A549 (cell line): ENCODE measurements around the gene FHAD1.

Experiments
- CHD4 ChIP-seq: fragments of 200-600 bp; sonication (generic); IDR thresholded peaks from 2 replicates; pipeline ENCODE4 v1.6.1; 2016; ENCODE audit warnings: antibody characterized with exemption, mild to moderate bottlenecking, borderline replicate concordance
- ELK1 ChIP-seq: fragments of 150-350 bp; IDR thresholded peaks from 2 replicates; pipeline ENCODE4 v1.6.1; 2014; ENCODE audit warnings: low read depth, mild to moderate bottlenecking, low read length
- POLR2A ChIP-seq: IDR thresholded peaks from 2 replicates; pipeline ENCODE4 v1.6.1; 2012; ENCODE audit warnings: mild to moderate bottlenecking, low read length
- ZNF302 ChIP-seq: fragments of 250-450 bp; sonication (Bioruptor Pico); IDR thresholded peaks from 2 replicates; pipeline ENCODE4 v1.9.0; 2021; ENCODE audit warnings: inconsistent platforms, mild to moderate bottlenecking, moderate library complexity
- TF ChIP-seq, protein P1 (sequence below): fragments of >200 bp; sonication (Bioruptor Twin); formaldehyde crosslinking; IDR thresholded peaks from 3 replicates; pipeline ENCODE4 v1.5.1; 2016

- TF ChIP-seq ELK1 = no peak
- TF ChIP-seq POLR2A = no peak
- TF ChIP-seq, protein P1, sequence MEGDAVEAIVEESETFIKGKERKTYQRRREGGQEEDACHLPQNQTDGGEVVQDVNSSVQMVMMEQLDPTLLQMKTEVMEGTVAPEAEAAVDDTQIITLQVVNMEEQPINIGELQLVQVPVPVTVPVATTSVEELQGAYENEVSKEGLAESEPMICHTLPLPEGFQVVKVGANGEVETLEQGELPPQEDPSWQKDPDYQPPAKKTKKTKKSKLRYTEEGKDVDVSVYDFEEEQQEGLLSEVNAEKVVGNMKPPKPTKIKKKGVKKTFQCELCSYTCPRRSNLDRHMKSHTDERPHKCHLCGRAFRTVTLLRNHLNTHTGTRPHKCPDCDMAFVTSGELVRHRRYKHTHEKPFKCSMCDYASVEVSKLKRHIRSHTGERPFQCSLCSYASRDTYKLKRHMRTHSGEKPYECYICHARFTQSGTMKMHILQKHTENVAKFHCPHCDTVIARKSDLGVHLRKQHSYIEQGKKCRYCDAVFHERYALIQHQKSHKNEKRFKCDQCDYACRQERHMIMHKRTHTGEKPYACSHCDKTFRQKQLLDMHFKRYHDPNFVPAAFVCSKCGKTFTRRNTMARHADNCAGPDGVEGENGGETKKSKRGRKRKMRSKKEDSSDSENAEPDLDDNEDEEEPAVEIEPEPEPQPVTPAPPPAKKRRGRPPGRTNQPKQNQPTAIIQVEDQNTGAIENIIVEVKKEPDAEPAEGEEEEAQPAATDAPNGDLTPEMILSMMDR = no peak
- TF ChIP-seq CHD4 = no peak
- TF ChIP-seq ZNF302 (CRISPR knock-in tag) = no peak
These were observed 194.2 kb downstream of the FHAD1 start for GRCh38 chr1:15441247-15441646.
